Activated effector memory CD4-positive, alpha-beta T cell treated with anti-CD3 and anti-CD28 coated beads, Interleukin-2, amount 50 U/mL, for 16 hours (primary cell): Measurements from ENCODE around the gene MAP3K20.
"Not testable (repeated sequence)": the region's sequence is repeated elsewhere in the genome, so short reads cannot be mapped to it uniquely, and the experiment has no call there.

Experiments used
- DNase-seq: peaks from one replicate; pipeline ENCODE4 v3.0.0-alpha.2; 2020

Gene MAP3K20

DNA sequence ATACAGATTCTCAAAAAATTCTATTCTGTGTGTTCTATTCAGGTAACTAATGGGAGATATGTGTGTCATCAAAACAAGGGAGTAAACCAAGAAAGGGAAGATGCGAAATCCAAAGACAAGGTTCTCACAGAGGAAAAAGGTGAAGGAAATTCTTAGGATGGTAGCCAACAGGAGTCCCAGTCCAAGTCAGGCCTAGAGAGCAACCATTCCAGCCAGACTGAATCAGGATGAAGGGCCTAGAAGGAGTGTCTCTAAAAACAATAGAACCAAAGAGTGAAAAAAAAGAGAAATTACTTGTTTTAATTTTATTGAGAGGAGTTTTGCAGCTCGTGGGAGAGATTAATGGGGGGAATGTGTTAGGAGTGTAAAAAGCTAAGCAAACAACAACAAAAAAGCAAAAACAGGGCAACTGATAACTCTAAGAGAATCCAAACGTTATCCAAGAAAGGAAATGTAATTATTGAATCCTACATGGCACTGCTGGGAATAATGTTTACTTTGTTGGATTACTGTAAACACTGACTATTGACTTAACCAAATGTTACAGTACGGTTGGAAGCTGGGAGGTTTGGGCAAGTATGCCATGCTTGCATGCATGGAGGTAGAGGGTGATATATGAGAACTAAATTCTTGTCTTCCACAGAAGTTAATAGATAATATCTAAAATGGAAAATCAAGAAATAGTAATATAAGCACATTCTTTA lies 12.3 kb downstream of the MAP3K20 start:
- DNase-seq = no peak

GRCh38 chr2:173090276-173090877 lies 14.7 kb downstream of the MAP3K20 start:
- DNase-seq = no peak

- no peak for DNase-seq
These were observed 15.5 kb downstream of the MAP3K20 start for GRCh38 chr2:173090973-173091660.

DNA sequence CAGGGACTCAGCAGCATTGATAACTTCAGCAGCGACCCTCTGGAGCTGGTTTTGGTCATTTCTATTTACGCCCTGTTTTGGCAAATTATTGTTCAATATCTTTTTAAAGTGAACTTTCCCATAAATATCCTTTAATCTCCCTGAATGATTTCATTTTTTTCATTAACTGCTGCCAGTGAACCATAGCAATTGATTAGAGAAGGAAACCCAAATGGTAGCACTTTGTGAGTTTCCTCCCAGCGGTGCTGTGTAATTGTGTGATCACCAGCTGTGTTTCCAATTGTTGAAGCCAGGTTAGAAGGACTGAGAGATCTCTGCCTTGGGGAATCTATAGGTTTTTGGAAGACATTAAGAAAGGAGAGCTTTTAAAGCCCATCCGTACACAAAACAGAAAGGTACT lies 16.3 kb downstream of the MAP3K20 start:
- DNase-seq = no peak

- DNase-seq = no peak
These were observed 17.3 kb downstream of the MAP3K20 start for GRCh38 chr2:173092844-173093402.

DNA sequence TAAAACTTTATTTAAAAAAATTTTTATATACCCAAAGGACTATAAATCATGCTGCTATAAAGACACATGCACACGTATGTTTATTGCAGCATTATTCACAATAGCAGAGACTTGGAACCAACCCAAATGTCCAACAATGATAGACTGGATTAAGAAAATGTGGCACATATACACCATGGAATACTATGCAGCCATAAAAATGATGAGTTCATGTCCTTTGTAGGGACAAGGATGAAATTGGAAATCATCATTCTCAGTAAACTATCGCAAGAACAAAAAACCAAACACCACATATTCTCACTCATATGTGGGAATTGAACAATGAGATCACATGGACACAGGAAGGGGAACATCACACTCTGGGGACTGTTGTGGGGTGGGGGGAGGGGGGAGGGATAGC lies 18.0 kb downstream of the MAP3K20 start:
- not testable (repeated sequence) for DNase-seq

GRCh38 chr2:173094731-173095130 lies 19.1 kb downstream of the MAP3K20 start:
- no peak for DNase-seq

- DNase-seq = no peak
These were observed 19.7 kb downstream of the MAP3K20 start for GRCh38 chr2:173095356-173095755.

DNA sequence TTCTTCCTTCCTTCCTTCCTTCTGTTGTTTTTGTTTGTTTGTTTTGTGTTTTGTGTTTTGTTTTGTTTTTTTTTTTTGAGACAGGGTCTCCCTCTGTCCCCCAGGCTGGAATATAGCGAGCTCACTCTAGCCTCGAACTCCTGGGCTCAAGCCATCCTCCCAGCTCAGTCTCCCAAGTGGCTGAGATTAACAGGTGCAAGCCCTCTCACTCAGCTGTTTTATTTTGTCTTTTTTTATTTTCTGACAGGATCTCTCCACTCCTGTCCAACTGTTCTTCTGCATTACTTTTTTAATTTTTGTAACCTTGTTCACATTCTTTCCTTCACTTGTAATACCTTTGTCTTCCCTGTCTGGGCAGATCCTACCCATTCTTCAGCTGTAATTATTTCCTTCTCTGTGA lies 23.6 kb downstream of the MAP3K20 start:
- no peak for DNase-seq

DNA sequence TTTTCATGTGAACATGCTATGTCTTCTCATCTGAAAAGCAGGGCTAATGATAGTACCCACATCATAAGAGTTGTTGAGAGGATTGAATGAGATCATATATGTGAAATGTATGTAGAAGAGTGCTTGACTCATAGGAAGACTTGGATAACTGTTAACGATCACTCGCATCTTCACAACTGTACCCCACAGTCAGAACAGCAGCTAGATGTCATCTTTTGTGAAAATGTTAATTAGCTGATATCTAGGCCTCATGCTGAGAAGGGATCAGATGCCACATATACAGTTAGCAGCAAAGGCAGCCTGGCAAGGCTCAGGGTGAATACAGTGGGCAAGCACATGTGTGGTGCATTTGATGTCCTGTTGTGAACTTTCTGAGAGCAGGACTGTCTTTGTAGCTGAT lies 24.2 kb downstream of the MAP3K20 start:
- no peak for DNase-seq

GRCh38 chr2:173101687-173102086 lies 26.0 kb downstream of the MAP3K20 start:
- no peak for DNase-seq

DNA sequence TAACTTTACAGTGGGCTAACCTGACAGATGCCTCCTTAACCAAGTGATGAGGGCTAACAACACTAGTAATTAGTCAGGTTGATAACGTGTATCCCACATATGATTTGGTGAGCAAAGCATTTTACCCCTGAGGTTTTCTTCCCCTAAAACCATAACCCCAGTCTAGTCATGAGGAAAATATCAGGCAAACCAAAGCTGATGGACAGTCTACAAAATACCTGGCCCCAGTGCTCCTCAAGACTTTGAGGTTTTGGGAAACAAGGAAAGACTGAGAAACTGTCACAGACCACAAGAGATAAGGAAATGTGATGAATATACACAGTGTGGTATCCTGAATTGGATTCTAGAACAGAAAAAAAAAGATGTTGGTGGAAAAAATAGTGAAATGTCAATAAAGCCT lies 28.5 kb downstream of the MAP3K20 start:
- DNase-seq = no peak

- no peak for DNase-seq
These were observed 31.4 kb downstream of the MAP3K20 start for GRCh38 chr2:173106959-173107628.

- DNase-seq = no peak
These were observed 32.0 kb downstream of the MAP3K20 start for GRCh38 chr2:173107629-173108022.

DNA sequence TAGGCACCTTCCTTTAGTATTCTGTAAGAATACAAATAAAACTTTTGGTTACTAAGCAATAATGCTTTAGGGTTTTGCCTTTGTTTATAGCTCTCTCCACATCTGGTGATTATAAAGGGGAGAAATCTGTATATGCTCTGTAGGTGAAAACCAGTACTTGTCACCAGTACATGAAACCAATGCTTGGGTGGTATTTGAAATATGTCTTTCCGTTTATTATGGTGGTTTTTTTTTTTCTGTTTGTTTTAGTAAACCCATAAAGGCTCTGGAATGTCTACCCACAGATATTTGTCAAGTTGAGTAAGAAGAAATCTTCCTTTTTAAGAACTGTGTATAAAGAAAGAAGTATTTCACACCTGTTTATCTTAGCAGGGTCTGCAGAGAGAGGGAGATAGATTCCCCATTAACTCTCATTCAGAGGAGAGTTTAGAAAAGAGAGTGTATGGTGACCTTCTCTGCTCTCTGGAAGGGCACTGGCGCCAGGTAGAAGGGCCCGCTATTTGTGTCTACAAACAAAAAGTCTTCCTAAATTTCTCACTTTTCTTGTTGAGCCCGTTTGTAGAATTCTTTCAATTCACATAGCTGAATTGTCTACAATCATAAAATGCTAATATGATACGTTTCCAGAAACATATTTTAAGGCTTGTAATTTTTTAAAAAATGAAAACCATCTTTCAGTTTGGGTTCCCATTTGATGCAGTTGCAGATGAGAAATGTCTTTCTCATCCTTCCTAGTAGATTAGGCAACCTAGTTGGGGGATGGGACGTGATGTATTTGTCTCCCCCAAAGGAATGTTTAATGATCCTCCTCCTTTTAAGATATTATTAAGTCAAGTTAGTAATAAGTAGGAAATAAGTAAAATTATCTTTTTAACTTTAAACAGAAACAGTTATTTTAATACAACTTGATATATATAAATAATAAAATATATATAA lies 33.9 kb downstream of the MAP3K20 start:
- no peak for DNase-seq

DNA sequence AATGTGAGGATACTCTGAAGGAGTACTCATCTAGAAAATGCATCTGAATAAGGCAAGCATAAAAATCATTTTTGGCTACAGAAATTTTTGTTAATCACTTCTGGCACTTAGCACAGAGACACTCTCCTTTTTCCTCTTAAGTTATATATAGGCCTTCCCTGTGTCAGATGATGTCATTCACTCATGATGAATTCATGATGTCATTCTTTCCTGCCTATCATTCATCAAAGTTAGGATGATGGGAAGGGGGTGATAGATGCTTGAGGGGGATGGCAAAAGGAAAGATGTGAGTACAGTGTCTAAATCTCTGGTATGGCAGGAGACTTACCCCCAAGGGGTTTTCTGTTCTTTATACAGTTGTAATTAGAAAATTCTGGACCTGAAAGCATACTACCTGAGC lies 42.0 kb downstream of the MAP3K20 start:
- no peak for DNase-seq

GRCh38 chr2:173118395-173118794 lies 42.7 kb downstream of the MAP3K20 start:
- DNase-seq = no peak

- DNase-seq = no peak
These were observed 43.6 kb downstream of the MAP3K20 start for GRCh38 chr2:173119069-173119807.

- no peak for DNase-seq
These were observed 44.3 kb downstream of the MAP3K20 start for GRCh38 chr2:173119944-173120343.

GRCh38 chr2:173122936-173123335 lies 47.3 kb downstream of the MAP3K20 start:
- DNase-seq = no peak

DNA sequence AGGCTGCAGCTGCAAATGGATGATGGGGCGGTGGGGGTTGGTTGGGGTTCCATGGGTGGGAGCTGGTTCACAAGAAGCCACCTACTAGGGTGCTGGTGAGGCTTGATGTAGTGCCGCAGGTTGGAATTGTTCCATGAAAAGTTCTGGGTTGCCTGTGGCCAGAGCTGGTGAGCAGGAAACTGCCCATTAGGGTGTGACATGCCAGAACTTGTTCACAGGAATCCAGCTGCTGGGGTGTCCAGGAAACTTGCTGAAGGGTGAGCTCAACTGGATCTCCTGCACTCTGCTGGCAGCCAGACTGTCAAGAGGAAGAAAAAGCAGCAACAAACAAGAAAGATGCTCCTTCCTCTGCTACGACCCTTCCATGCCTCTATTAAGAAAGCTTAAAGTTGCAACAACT lies 48.8 kb downstream of the MAP3K20 start:
- DNase-seq = no peak

- DNase-seq = no peak
These were observed 51.2 kb downstream of the MAP3K20 start for GRCh38 chr2:173126819-173127218.
